ENCODE measurements around the gene CDC73.

- TF ChIP-seq POLR2A (IDR thresholded peaks at IDR 0.05; ENCODE audit: low read depth, low read length) (no peak), POLR2AphosphoS5 (IDR thresholded peaks at IDR 0.05; ENCODE audit: low read depth, low read length) (no peak), TAF1 (IDR thresholded peaks at IDR 0.05; ENCODE audit: low read depth, low read length) (no peak)
Measured at GRCh38 chr1:193083365-193084088, 38.3 kb upstream of the CDC73 start.
